Neural cell (in vitro differentiated cells): ENCODE data around the gene RBBP6. TPM values are rescaled to one million over a fixed set of nuclear protein-coding genes. Genes with fewer than 3 reads are reported as not detected.

Source experiments
- H2AFZ ChIP-seq: fragments of 200-600, 300-800 bp; sonication (generic), shearing (Covaris generic); 2 replicates; pipeline ENCODE4 v1.6.0; 2014; ENCODE audit warnings: low read depth, mild to moderate bottlenecking, antibody characterized with exemption, low read length, moderate library complexity
- H3F3A ChIP-seq: fragments of 200-600 bp; shearing (Covaris generic); 2 replicates; pipeline ENCODE4 v1.6.1; 2016; ENCODE audit warnings: mild to moderate bottlenecking, moderate library complexity, mixed read lengths, antibody characterized with exemption, low read length; ENCODE audit not compliant: insufficient read depth, poor library complexity, severe bottlenecking
- H3K27ac ChIP-seq: fragments of 200-600, 300-800 bp; sonication (generic), shearing (Covaris generic); 2 replicates; pipeline ENCODE4 v1.5.1; 2014; ENCODE audit warnings: mild to moderate bottlenecking, low read length, moderate library complexity
- H3K27me3 ChIP-seq: fragments of 300-800, 200-600 bp; sonication (generic), shearing (Covaris generic); 2 replicates; pipeline ENCODE4 v1.6.0; 2014; ENCODE audit warnings: mild to moderate bottlenecking, low read depth, low read length, moderate library complexity; ENCODE audit not compliant: insufficient read depth
- H3K36me3 ChIP-seq: fragments of 300-800, 200-600 bp; sonication (generic), shearing (Covaris generic); 2 replicates; pipeline ENCODE4 v1.5.1; 2014; ENCODE audit warnings: mild to moderate bottlenecking, antibody characterized with exemption, low read length, moderate library complexity; ENCODE audit not compliant: insufficient read depth
- H3K4me2 ChIP-seq: fragments of 300-800, 200-600 bp; sonication (generic), shearing (Covaris generic); 2 replicates; pipeline ENCODE4 v1.6.0; 2014; ENCODE audit warnings: mild to moderate bottlenecking, low read length
- H3K4me3 ChIP-seq: fragments of 300-800, 200-600 bp; sonication (generic), shearing (Covaris generic); 2 replicates; pipeline ENCODE4 v1.5.1; 2014; ENCODE audit warnings: mild to moderate bottlenecking, low read length, moderate library complexity
- H3K79me2 ChIP-seq: fragments of 200-600 bp; shearing (Covaris generic); replicated peaks from 2 replicates; pipeline ENCODE4 v1.6.0; 2014; ENCODE audit warnings: mild to moderate bottlenecking, low read length, moderate library complexity; ENCODE audit not compliant: insufficient read depth
- H3K9ac ChIP-seq: fragments of 300-800, 200-600 bp; sonication (generic), shearing (Covaris generic); 2 replicates; pipeline ENCODE4 v1.6.1; 2016; ENCODE audit warnings: mild to moderate bottlenecking, low read length, mixed read lengths
- H3K9me2 ChIP-seq: fragments of 200-600 bp; shearing (Covaris generic); 2 replicates; pipeline ENCODE4 v1.6.1; 2016; ENCODE audit warnings: mild to moderate bottlenecking, low read length, mixed read lengths; ENCODE audit not compliant: insufficient read depth
- H3K9me3 ChIP-seq: fragments of 200-600, 300-800 bp; sonication (generic), shearing (Covaris generic); 2 replicates; pipeline ENCODE4 v1.6.1; 2016; ENCODE audit warnings: mild to moderate bottlenecking, mixed run types, low read length, moderate library complexity, mixed read lengths
- H4K20me1 ChIP-seq: fragments of 200-600 bp; shearing (Covaris generic); 2 replicates; pipeline ENCODE4 v1.6.1; 2016; ENCODE audit warnings: mild to moderate bottlenecking, mixed run types; ENCODE audit not compliant: insufficient read depth
- EP300 ChIP-seq: fragments of 450-650 bp; conservative IDR thresholded peaks from 2 replicates; pipeline ENCODE4 v1.6.1; 2014; ENCODE audit warnings: antibody characterized with exemption, mild to moderate bottlenecking, moderate library complexity; ENCODE audit not compliant: poor library complexity, severe bottlenecking
- EZH2 ChIP-seq: fragments of 200-600, 300-800 bp; shearing (Covaris generic), sonication (generic); IDR thresholded peaks from 2 replicates; pipeline ENCODE4 v1.6.1; 2014; ENCODE audit warnings: antibody characterized with exemption, low read length, borderline replicate concordance, mild to moderate bottlenecking; ENCODE audit not compliant: insufficient read depth, poor library complexity, severe bottlenecking
- MXI1 ChIP-seq: fragments of 450-650 bp; conservative IDR thresholded peaks from 2 replicates; pipeline ENCODE4 v1.6.1; 2014; ENCODE audit warnings: antibody characterized with exemption, mild to moderate bottlenecking; ENCODE audit not compliant: poor library complexity, severe bottlenecking
- POLR2AphosphoS5 ChIP-seq: IDR thresholded peaks from 2 replicates; pipeline ENCODE4 v1.6.1; 2012
- RAD21 ChIP-seq: fragments of 450-650 bp; conservative IDR thresholded peaks from 2 replicates; pipeline ENCODE4 v1.6.1; 2014; ENCODE audit warnings: antibody characterized with exemption, mild to moderate bottlenecking, moderate library complexity
- SMC3 ChIP-seq: fragments of 450-650 bp; conservative IDR thresholded peaks from 2 replicates; pipeline ENCODE4 v1.6.1; 2014; ENCODE audit warnings: antibody characterized with exemption, mild to moderate bottlenecking, moderate library complexity; ENCODE audit not compliant: poor library complexity
- TAF1 ChIP-seq: IDR thresholded peaks from 2 replicates; pipeline ENCODE4 v1.6.1; 2012; ENCODE audit warnings: low read depth
- polyA plus RNA-seq: library from polyadenylated mRNA; depleted of rRNA; stranded (reverse); fragments of >200 nt; gene quantifications from 2 replicates; pipeline ENCODE4 v1.2.3, GENCODE V29; 2014
- TF ChIP-seq, protein P1 (sequence below): fragments of 450-650 bp; IDR thresholded peaks from 2 replicates; pipeline ENCODE4 v1.5.1; 2014; ENCODE audit warnings: antibody characterized with exemption, mild to moderate bottlenecking, moderate library complexity; ENCODE audit not compliant: poor library complexity, severe bottlenecking
- TF ChIP-seq, protein P2 (sequence below): IDR thresholded peaks from 2 replicates; pipeline ENCODE4 v1.6.1; 2012; ENCODE audit warnings: borderline replicate concordance

RBBP6 gene
- polyA plus RNA-seq, 1 donor from 2014 or later = 75.5 TPM

DNA sequence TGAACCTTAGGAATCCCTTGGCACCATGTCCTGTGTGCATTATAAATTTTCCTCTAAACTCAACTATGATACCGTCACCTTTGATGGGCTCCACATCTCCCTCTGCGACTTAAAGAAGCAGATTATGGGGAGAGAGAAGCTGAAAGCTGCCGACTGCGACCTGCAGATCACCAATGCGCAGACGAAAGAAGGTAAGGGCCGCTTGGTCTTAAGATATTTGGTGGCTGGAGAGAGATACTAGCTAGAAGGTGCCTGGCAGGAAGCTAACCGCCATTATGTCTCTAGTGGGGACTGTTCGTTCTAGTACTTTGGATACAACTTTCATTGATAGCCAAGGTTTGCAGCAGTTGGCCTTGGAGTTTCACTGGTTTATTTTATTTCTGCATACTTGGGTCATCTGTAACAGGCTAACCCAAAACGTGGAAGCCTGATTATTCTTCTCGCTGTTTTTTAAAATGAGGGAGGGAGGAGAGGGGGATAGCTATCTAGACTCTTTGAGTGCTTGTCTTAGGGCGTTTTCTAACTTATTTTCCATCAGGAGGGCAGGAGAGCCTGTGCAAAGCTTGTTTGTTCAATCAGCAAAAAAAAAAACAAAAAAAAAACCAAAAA, 1.3 kb downstream of the RBBP6 start:
- Histone ChIP-seq H3K27me3 (no peaks in the 10 kb centered on the region), H2AFZ (no peak overlapping the region), H3K9me2 (no peaks in the 10 kb centered on the region), H3F3A (no peaks in the 10 kb centered on the region), H4K20me1 (peaks cover 20% of the 10 kb centered on the region), H3K4me2 (peak overlapping the region; percentile 82), H3K9ac (peak overlapping the region; percentile 99), H3K27ac (peak overlapping the region; percentile 98), H3K4me3 (peak overlapping the region; percentile 93), H3K79me2 (peaks cover 57% of the 10 kb centered on the region), H3K36me3 (no peaks in the 10 kb centered on the region), H3K9me3 (no peaks in the 10 kb centered on the region)
- TF ChIP-seq RAD21 = peak; percentile 9
- TF ChIP-seq EZH2 = no peak

DNA sequence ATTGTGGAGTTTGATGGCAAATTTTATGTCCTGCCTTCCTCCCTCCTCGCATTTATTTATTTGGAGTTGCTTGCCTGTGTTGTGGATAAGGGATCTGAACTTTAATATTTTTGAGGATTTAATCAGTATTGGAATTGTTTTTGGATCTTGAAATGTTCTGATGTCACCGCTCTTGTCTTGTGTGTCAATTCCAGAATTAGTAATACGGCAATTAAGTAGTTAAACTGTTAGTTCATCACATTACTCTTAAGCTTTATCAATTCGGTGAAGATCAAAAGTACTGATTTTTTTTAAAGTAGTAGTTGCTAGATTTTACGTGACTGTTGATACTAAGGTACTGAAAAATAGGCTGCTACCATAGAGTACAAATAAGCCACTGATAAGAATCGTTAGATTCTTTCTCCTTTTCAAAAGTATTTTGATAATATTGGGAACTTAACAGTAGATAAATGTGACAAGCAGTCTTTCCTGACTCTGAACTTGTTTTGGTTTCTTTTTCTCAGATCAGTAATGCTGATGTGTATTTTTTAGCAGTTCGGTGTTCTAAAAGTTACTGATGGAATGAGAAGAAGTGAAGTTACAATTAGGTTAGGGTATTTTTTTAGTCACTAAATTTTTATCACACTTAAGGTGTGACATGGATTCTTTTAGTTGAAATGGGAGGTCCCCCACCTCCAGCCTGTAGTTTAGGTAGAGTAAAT, 2.0 kb downstream of the RBBP6 start:
- no peaks in the 10 kb centered on the region for H3K27me3 ChIP-seq
- H3K36me3 ChIP-seq = no peaks in the 10 kb centered on the region
- no peaks in the 10 kb centered on the region for H3K9me2 ChIP-seq
- H3K9ac ChIP-seq = peak overlapping the region; percentile 99
- H3K4me2 ChIP-seq = peak overlapping the region; percentile 82
- H3K4me3 ChIP-seq = peak overlapping the region; percentile 93
- peaks cover 64% of the 10 kb centered on the region for H3K79me2 ChIP-seq
- H4K20me1 ChIP-seq = peaks cover 21% of the 10 kb centered on the region
- TF ChIP-seq EP300 = no peak
- no peak for TF ChIP-seq TAF1
- TF ChIP-seq, protein P1, sequence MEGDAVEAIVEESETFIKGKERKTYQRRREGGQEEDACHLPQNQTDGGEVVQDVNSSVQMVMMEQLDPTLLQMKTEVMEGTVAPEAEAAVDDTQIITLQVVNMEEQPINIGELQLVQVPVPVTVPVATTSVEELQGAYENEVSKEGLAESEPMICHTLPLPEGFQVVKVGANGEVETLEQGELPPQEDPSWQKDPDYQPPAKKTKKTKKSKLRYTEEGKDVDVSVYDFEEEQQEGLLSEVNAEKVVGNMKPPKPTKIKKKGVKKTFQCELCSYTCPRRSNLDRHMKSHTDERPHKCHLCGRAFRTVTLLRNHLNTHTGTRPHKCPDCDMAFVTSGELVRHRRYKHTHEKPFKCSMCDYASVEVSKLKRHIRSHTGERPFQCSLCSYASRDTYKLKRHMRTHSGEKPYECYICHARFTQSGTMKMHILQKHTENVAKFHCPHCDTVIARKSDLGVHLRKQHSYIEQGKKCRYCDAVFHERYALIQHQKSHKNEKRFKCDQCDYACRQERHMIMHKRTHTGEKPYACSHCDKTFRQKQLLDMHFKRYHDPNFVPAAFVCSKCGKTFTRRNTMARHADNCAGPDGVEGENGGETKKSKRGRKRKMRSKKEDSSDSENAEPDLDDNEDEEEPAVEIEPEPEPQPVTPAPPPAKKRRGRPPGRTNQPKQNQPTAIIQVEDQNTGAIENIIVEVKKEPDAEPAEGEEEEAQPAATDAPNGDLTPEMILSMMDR = no peak
- TF ChIP-seq POLR2AphosphoS5 = no peak
- TF ChIP-seq RAD21 = no peak
- H2AFZ ChIP-seq = no peak overlapping the region
- H3K27ac ChIP-seq = peak overlapping the region; percentile 98
- no peaks in the 10 kb centered on the region for H3K9me3 ChIP-seq
- H3F3A ChIP-seq = no peaks in the 10 kb centered on the region

DNA sequence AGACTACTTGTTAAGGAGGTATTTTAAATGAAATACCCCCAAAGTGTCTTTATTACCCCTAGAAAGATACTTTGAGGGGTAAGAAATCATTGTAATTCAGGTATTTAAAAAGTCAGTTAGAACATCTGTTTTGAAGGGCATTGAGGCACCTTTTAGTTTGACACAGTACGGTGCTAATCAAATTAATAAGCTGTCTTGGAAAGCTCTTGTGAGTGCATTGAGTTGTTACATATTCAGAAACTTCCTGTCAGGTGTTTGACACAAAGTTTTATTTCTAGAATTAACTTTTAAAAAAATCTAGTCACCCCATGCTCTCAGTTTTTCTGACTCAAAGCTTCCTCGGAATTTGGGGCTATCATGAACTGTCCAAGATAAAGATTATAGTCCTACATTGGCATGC, 4.6 kb downstream of the RBBP6 start:
- Histone ChIP-seq H2AFZ (no peak overlapping the region), H3K27ac (no peak overlapping the region), H3K4me2 (peak overlapping the region; percentile 21), H3K36me3 (peaks cover 6% of the 10 kb centered on the region), H3K79me2 (peaks cover 80% of the 10 kb centered on the region), H3K9me2 (no peaks in the 10 kb centered on the region), H3K9me3 (no peaks in the 10 kb centered on the region), H3K9ac (no peak overlapping the region), H4K20me1 (peaks cover 21% of the 10 kb centered on the region), H3F3A (no peaks in the 10 kb centered on the region), H3K4me3 (peak overlapping the region; percentile 93), H3K27me3 (no peaks in the 10 kb centered on the region)
- TF ChIP-seq, protein P2, sequence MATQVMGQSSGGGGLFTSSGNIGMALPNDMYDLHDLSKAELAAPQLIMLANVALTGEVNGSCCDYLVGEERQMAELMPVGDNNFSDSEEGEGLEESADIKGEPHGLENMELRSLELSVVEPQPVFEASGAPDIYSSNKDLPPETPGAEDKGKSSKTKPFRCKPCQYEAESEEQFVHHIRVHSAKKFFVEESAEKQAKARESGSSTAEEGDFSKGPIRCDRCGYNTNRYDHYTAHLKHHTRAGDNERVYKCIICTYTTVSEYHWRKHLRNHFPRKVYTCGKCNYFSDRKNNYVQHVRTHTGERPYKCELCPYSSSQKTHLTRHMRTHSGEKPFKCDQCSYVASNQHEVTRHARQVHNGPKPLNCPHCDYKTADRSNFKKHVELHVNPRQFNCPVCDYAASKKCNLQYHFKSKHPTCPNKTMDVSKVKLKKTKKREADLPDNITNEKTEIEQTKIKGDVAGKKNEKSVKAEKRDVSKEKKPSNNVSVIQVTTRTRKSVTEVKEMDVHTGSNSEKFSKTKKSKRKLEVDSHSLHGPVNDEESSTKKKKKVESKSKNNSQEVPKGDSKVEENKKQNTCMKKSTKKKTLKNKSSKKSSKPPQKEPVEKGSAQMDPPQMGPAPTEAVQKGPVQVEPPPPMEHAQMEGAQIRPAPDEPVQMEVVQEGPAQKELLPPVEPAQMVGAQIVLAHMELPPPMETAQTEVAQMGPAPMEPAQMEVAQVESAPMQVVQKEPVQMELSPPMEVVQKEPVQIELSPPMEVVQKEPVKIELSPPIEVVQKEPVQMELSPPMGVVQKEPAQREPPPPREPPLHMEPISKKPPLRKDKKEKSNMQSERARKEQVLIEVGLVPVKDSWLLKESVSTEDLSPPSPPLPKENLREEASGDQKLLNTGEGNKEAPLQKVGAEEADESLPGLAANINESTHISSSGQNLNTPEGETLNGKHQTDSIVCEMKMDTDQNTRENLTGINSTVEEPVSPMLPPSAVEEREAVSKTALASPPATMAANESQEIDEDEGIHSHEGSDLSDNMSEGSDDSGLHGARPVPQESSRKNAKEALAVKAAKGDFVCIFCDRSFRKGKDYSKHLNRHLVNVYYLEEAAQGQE = no peak
- TF ChIP-seq TAF1 (no peak), EZH2 (no peak), SMC3 (no peak), MXI1 (no peak), RAD21 (no peak), EP300 (no peak), POLR2AphosphoS5 (no peak)
- TF ChIP-seq, protein P1 = no peak
